CD4-positive, alpha-beta T cell treated with Interleukin-1 beta for 1 hour (primary cell): ENCODE results near the gene ADAT3.

Experiments
- DNase-seq, 2 donors: peaks; one replicate each; pipeline ENCODE4 v3.0.0-alpha.2; 2020 to 2022

The ADAT3 gene

GRCh38 chr19:1962674-1963073, 57.5 kb downstream of the ADAT3 start:
- no peak for DNase-seq
